Neural cell (in vitro differentiated cells): ENCODE measurements around the gene ZFAND4. TPM values are rescaled to one million over a fixed set of nuclear protein-coding genes. Genes with fewer than 3 reads are reported as not detected.

ENCODE experiments used
- H2AFZ ChIP-seq: fragments of 200-600, 300-800 bp; sonication (generic), shearing (Covaris generic); 2 replicates; pipeline ENCODE4 v1.6.0; 2014; ENCODE audit warnings: low read depth, mild to moderate bottlenecking, antibody characterized with exemption, low read length, moderate library complexity
- H3F3A ChIP-seq: fragments of 200-600 bp; shearing (Covaris generic); 2 replicates; pipeline ENCODE4 v1.6.1; 2016; ENCODE audit warnings: mild to moderate bottlenecking, moderate library complexity, mixed read lengths, antibody characterized with exemption, low read length; ENCODE audit not compliant: insufficient read depth, poor library complexity, severe bottlenecking
- H3K27ac ChIP-seq: fragments of 200-600, 300-800 bp; sonication (generic), shearing (Covaris generic); 2 replicates; pipeline ENCODE4 v1.5.1; 2014; ENCODE audit warnings: mild to moderate bottlenecking, low read length, moderate library complexity
- H3K27me3 ChIP-seq: fragments of 300-800, 200-600 bp; sonication (generic), shearing (Covaris generic); 2 replicates; pipeline ENCODE4 v1.6.0; 2014; ENCODE audit warnings: mild to moderate bottlenecking, low read depth, low read length, moderate library complexity; ENCODE audit not compliant: insufficient read depth
- H3K36me3 ChIP-seq: fragments of 300-800, 200-600 bp; sonication (generic), shearing (Covaris generic); 2 replicates; pipeline ENCODE4 v1.5.1; 2014; ENCODE audit warnings: mild to moderate bottlenecking, antibody characterized with exemption, low read length, moderate library complexity; ENCODE audit not compliant: insufficient read depth
- H3K4me2 ChIP-seq: fragments of 300-800, 200-600 bp; sonication (generic), shearing (Covaris generic); 2 replicates; pipeline ENCODE4 v1.6.0; 2014; ENCODE audit warnings: mild to moderate bottlenecking, low read length
- H3K4me3 ChIP-seq: fragments of 300-800, 200-600 bp; sonication (generic), shearing (Covaris generic); 2 replicates; pipeline ENCODE4 v1.5.1; 2014; ENCODE audit warnings: mild to moderate bottlenecking, low read length, moderate library complexity
- H3K79me2 ChIP-seq: fragments of 200-600 bp; shearing (Covaris generic); replicated peaks from 2 replicates; pipeline ENCODE4 v1.6.0; 2014; ENCODE audit warnings: mild to moderate bottlenecking, low read length, moderate library complexity; ENCODE audit not compliant: insufficient read depth
- H3K9ac ChIP-seq: fragments of 300-800, 200-600 bp; sonication (generic), shearing (Covaris generic); 2 replicates; pipeline ENCODE4 v1.6.1; 2016; ENCODE audit warnings: mild to moderate bottlenecking, low read length, mixed read lengths
- H3K9me2 ChIP-seq: fragments of 200-600 bp; shearing (Covaris generic); 2 replicates; pipeline ENCODE4 v1.6.1; 2016; ENCODE audit warnings: mild to moderate bottlenecking, low read length, mixed read lengths; ENCODE audit not compliant: insufficient read depth
- H3K9me3 ChIP-seq: fragments of 200-600, 300-800 bp; sonication (generic), shearing (Covaris generic); 2 replicates; pipeline ENCODE4 v1.6.1; 2016; ENCODE audit warnings: mild to moderate bottlenecking, mixed run types, low read length, moderate library complexity, mixed read lengths
- H4K20me1 ChIP-seq: fragments of 200-600 bp; shearing (Covaris generic); 2 replicates; pipeline ENCODE4 v1.6.1; 2016; ENCODE audit warnings: mild to moderate bottlenecking, mixed run types; ENCODE audit not compliant: insufficient read depth
- EP300 ChIP-seq: fragments of 450-650 bp; conservative IDR thresholded peaks from 2 replicates; pipeline ENCODE4 v1.6.1; 2014; ENCODE audit warnings: antibody characterized with exemption, mild to moderate bottlenecking, moderate library complexity; ENCODE audit not compliant: poor library complexity, severe bottlenecking
- EZH2 ChIP-seq: fragments of 200-600, 300-800 bp; shearing (Covaris generic), sonication (generic); IDR thresholded peaks from 2 replicates; pipeline ENCODE4 v1.6.1; 2014; ENCODE audit warnings: antibody characterized with exemption, low read length, borderline replicate concordance, mild to moderate bottlenecking; ENCODE audit not compliant: insufficient read depth, poor library complexity, severe bottlenecking
- MXI1 ChIP-seq: fragments of 450-650 bp; conservative IDR thresholded peaks from 2 replicates; pipeline ENCODE4 v1.6.1; 2014; ENCODE audit warnings: antibody characterized with exemption, mild to moderate bottlenecking; ENCODE audit not compliant: poor library complexity, severe bottlenecking
- POLR2AphosphoS5 ChIP-seq: IDR thresholded peaks from 2 replicates; pipeline ENCODE4 v1.6.1; 2012
- RAD21 ChIP-seq: fragments of 450-650 bp; conservative IDR thresholded peaks from 2 replicates; pipeline ENCODE4 v1.6.1; 2014; ENCODE audit warnings: antibody characterized with exemption, mild to moderate bottlenecking, moderate library complexity
- SMC3 ChIP-seq: fragments of 450-650 bp; conservative IDR thresholded peaks from 2 replicates; pipeline ENCODE4 v1.6.1; 2014; ENCODE audit warnings: antibody characterized with exemption, mild to moderate bottlenecking, moderate library complexity; ENCODE audit not compliant: poor library complexity
- TAF1 ChIP-seq: IDR thresholded peaks from 2 replicates; pipeline ENCODE4 v1.6.1; 2012; ENCODE audit warnings: low read depth
- polyA plus RNA-seq: library from polyadenylated mRNA; depleted of rRNA; stranded (reverse); fragments of >200 nt; gene quantifications from 2 replicates; pipeline ENCODE4 v1.2.3, GENCODE V29; 2014
- TF ChIP-seq, protein P1 (sequence below): fragments of 450-650 bp; IDR thresholded peaks from 2 replicates; pipeline ENCODE4 v1.5.1; 2014; ENCODE audit warnings: antibody characterized with exemption, mild to moderate bottlenecking, moderate library complexity; ENCODE audit not compliant: poor library complexity, severe bottlenecking
- TF ChIP-seq, protein P2 (sequence below): IDR thresholded peaks from 2 replicates; pipeline ENCODE4 v1.6.1; 2012; ENCODE audit warnings: borderline replicate concordance

ZFAND4 gene
- polyA plus RNA-seq, 1 donor from 2014 or later: 8.3 TPM

DNA sequence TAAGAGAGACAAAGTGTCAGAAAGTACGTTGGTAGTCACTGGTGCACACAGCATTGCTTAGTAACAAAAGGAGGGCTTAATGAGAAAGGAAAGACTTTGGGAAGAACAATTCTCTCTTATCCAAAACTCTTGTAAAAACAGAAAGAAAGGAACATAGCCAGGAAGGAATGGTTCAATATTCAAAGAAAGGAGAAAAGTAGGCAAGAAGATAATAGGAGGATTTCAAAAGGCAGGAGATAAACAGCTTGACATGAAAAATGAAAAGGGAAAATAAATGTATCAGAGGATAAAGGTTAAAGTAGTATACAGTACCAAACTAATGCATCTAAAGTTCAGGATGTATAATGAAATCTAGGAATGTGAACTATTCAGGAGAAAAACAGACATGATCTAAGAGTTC is 20.1 kb downstream of the ZFAND4 start:
- Histone ChIP-seq H3K4me2 (no peak overlapping the region), H3K9me2 (no peaks in the 10 kb centered on the region), H3K9ac (no peak overlapping the region), H3K27ac (no peak overlapping the region), H3K9me3 (no peaks in the 10 kb centered on the region), H3F3A (no peaks in the 10 kb centered on the region), H3K27me3 (no peaks in the 10 kb centered on the region), H2AFZ (no peak overlapping the region), H3K4me3 (no peak overlapping the region), H3K79me2 (no peaks in the 10 kb centered on the region), H4K20me1 (no peaks in the 10 kb centered on the region), H3K36me3 (no peaks in the 10 kb centered on the region)
- TF ChIP-seq, protein P1, sequence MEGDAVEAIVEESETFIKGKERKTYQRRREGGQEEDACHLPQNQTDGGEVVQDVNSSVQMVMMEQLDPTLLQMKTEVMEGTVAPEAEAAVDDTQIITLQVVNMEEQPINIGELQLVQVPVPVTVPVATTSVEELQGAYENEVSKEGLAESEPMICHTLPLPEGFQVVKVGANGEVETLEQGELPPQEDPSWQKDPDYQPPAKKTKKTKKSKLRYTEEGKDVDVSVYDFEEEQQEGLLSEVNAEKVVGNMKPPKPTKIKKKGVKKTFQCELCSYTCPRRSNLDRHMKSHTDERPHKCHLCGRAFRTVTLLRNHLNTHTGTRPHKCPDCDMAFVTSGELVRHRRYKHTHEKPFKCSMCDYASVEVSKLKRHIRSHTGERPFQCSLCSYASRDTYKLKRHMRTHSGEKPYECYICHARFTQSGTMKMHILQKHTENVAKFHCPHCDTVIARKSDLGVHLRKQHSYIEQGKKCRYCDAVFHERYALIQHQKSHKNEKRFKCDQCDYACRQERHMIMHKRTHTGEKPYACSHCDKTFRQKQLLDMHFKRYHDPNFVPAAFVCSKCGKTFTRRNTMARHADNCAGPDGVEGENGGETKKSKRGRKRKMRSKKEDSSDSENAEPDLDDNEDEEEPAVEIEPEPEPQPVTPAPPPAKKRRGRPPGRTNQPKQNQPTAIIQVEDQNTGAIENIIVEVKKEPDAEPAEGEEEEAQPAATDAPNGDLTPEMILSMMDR: no peak
- TF ChIP-seq SMC3 (no peak), EZH2 (no peak), POLR2AphosphoS5 (no peak), EP300 (no peak), TAF1 (no peak), RAD21 (no peak)
- TF ChIP-seq, protein P2, sequence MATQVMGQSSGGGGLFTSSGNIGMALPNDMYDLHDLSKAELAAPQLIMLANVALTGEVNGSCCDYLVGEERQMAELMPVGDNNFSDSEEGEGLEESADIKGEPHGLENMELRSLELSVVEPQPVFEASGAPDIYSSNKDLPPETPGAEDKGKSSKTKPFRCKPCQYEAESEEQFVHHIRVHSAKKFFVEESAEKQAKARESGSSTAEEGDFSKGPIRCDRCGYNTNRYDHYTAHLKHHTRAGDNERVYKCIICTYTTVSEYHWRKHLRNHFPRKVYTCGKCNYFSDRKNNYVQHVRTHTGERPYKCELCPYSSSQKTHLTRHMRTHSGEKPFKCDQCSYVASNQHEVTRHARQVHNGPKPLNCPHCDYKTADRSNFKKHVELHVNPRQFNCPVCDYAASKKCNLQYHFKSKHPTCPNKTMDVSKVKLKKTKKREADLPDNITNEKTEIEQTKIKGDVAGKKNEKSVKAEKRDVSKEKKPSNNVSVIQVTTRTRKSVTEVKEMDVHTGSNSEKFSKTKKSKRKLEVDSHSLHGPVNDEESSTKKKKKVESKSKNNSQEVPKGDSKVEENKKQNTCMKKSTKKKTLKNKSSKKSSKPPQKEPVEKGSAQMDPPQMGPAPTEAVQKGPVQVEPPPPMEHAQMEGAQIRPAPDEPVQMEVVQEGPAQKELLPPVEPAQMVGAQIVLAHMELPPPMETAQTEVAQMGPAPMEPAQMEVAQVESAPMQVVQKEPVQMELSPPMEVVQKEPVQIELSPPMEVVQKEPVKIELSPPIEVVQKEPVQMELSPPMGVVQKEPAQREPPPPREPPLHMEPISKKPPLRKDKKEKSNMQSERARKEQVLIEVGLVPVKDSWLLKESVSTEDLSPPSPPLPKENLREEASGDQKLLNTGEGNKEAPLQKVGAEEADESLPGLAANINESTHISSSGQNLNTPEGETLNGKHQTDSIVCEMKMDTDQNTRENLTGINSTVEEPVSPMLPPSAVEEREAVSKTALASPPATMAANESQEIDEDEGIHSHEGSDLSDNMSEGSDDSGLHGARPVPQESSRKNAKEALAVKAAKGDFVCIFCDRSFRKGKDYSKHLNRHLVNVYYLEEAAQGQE: no peak

DNA sequence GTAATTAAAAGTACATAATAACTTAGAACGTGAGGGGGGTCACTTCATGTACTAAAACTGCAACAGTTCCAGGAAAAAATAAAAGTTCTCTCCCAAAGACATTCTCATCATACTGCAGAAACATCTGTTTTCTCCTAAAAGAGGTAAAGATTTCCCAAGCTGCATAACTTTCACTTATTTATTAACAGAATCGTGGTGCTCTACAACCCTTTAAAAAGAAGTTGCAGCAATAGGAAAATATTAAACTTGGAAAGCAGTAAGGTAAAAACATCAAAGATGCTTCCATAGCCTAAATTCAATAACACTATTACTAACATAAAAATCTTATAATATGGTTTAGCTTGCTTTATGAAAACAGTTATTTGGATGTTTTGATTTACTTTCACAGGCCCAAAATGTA is 23.3 kb downstream of the ZFAND4 start:
- H3K9ac ChIP-seq: no peak overlapping the region
- H3K9me3 ChIP-seq: no peaks in the 10 kb centered on the region
- H4K20me1 ChIP-seq: no peaks in the 10 kb centered on the region
- H3K27me3 ChIP-seq: no peaks in the 10 kb centered on the region
- no peaks in the 10 kb centered on the region for H3F3A ChIP-seq
- no peaks in the 10 kb centered on the region for H3K36me3 ChIP-seq
- no peaks in the 10 kb centered on the region for H3K9me2 ChIP-seq
- H3K79me2 ChIP-seq: no peaks in the 10 kb centered on the region
- no peak overlapping the region for H2AFZ ChIP-seq
- TF ChIP-seq SMC3: no peak
- no peak for TF ChIP-seq RAD21
- TF ChIP-seq, protein P1: no peak
- TF ChIP-seq, protein P2: no peak
- no peak for TF ChIP-seq MXI1
- TF ChIP-seq EP300: no peak
- TF ChIP-seq EZH2: no peak
- TF ChIP-seq TAF1: no peak
- TF ChIP-seq POLR2AphosphoS5: no peak
- no peak overlapping the region for H3K27ac ChIP-seq
- H3K4me3 ChIP-seq: no peak overlapping the region
- no peak overlapping the region for H3K4me2 ChIP-seq
